GM19023 (cell line): ENCODE data around the gene PSMA7.

ENCODE experiments used
- ATAC-seq: cut with Tn5 transposase; IDR thresholded peaks from one replicate; pipeline ENCODE4 v1.9.1; 2021; ENCODE audit warnings: mild to moderate bottlenecking, moderate library complexity; ENCODE audit not compliant: unreplicated experiment

Gene PSMA7

DNA sequence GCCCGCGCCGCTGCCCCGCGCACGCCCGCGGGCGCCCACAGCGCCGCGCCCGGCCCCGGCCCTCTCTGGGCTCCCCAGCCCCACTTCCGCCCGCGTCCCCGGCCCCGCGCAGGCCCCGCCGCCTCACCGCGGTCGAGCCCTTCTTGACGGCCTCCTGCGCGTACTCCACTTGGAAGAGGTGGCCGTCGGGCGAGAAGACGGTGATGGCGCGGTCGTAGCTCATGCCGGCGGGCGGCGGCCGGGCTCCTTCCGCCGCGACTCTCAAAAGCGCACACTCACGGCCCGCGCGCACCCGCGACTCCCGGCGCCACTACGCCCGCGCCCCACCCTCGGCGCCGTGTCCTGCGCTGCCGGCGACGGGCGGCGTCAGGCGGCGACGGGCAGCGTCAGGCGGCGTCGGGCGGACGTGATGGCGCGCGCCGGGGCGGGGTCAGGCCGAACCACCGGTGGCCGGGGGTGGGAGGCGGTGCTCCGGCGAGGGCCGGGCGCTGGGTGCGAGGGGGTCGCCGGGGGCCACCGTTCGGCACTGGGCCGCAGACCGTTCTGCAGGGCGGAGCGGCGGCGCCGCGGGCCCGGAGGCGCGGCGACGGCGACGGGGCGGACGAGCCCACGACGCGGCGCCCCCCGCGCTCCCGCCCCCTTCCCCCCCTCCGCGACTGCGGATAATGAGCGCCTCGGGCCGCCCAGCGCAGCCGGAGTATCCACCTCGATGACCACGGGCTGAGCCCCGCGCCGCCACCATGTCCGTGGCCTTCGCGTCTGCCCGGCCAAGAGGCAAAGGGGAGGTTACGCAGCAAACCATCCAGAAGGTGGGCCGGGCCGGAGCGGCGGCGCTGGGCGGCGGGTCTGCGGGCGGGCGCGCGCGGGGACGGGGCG lies at the start of gene PSMA7, which contains the start of gene SS18L1:
TSS of gene PSMA7 (minus strand) at position 314 of the 876 bp plus-strand sequence. CDS start at position 223, 91 bp downstream.
TSS of gene SS18L1 (plus strand) at position 689 of the 876 bp plus-strand sequence. CDS start at position 741, 52 bp downstream.
- ATAC-seq: peak; percentile 73

DNA sequence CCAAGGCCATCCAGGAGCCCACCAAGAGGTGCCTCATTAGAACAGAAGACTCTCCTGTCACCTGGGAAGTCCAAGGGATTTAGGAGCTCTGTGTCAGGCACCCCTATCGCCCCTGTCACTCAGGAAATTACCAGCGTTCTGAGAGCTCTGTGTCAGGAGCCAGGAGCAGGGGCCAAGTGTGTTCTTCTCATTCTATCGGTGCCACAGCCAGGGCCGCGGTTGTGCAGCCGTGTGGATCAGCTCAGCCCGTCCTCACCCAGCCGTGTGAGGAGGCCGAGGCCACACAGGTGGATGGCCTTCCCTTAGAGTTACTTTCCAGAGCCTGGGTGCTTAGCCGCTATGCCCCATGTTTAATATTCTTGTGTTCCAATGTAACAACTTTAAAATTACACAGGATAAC lies 49.4 kb upstream of the PSMA7 start:
- no peak for ATAC-seq

DNA sequence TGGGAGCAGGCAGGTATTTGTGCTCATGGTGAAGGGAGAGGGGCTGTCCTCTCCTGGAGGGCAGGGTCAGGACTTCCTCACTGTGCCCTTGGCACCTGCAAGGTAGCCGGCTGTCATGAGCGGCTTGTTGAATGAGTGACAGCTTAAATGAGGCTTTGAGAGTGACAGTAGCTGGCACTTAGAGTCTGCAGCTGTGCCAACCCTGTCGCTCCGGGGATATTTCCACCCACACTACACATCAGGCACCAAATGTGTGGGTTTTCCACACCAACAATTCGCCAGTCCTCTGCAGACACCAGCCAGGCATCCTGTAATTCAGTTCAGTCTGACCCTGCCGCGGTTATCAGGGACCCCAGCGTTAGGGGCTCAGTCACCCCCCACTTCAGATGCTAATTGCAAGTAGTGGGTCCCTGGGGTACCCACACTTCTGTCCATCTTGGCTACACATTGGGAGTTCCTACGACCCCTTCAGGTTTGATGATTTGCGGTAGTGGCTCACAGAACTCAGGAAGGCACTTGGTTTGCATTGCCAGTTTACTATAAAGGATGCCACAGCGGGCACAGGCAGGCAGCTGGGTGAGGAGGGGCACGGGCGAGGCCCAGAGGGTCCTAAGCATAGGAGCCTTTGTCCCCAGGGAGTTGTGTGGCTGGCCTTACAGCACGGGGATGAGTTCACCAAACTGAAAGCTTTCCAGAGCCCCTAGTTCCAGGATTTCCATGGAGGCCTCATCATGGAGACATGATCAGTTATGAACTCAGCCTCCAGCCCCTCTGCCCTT lies 48.8 kb upstream of the PSMA7 start:
- ATAC-seq: no peak

DNA sequence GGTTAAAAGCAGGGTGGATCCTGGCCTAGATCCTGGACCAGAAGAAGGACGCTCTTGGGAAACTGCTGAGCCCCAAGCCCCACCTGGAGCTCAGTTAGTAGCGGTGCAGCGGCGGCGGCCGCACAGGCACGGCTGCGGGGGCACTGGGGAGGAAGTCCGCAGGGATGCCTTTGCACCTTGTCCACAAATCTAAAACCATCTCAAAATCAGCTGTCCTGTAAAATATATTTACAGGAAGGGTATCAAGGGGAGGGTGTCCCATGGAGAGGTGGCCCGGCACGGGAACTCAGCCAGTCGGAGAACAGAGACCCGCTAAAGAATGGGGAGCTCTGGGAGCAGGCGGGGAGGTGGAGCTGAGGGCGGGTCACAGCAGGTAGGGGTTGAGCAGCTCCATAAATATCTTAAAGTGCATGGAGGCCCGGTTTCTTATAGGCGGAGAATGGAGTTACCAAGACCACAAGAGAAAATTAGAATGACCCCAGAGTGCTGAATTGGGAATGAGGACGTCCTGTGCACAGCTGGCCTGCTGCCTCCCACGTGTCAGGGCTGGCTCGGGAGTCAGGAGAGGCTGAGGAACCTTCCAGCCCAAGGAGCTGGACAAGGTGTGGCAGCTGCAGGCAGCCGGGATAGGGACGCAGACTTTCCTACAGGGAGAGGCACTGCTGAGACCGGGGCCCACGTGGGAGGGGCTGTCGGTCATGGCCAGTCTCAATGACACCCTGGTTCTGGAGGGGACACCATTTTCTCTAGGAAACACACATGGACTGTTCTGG lies 47.6 kb upstream of the PSMA7 start:
- no peak for ATAC-seq

DNA sequence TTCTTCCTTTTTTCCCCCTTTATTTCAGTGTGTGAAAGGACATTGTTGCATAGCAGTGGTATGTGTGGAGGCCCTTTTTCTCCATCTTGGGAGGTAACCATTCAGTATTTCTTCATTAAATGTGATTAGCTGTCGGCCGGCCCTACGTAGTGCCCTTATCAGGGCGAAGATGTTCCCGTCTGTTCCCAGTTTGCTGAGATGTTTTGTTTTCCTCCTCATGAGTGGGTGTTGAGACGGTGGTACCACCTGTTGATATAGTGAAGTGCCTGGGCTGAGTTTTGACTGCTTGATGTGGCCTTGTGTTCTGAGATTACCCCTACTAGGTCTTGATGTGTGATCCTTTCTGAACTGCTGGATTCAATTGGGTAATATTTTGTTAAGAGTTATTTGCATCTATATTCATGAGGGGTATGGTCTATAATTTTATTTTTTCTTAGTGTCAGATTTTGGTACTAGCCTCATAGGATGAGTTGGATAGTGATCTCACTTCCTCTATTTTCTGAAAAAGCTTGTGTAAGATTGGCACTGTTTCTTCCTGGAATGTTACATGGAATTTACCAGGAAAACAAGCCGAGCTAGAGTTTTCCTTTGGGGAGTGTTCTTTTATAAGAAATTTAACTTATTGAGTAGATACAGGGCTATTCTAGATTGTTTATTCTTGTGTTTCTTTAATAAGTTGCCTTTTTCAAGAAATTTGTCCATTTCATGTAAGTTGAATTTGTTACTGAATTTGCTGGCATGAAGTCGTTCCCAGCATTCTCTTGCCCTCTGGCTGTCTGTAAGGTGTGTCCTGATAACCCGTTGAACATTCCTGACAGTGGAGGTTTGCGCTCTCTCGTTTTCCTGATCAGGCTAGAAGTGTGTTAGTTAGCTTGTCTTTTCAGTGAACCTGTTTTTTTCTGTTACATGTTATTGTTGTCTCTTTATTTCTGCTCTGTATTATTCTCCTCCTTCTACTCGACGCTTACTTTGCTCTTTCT lies 44.0 kb upstream of the PSMA7 start:
- no peak for ATAC-seq

DNA sequence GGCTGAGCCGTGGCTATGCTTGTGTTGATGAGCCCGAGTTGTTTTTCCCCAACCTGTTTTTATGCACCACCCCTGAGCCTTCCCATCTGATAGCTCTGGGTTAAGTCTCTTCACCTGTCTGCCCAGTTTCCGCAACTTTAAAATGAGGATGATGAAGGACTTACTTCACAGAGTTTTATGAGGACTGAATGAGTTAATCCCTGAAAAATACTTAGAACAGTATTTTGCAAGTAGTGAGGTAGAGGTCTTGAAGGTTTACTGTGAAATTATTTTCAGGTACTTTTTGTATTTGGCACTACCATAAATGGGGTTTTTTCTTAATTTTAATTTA lies 42.9 kb upstream of the PSMA7 start:
- no peak for ATAC-seq

DNA sequence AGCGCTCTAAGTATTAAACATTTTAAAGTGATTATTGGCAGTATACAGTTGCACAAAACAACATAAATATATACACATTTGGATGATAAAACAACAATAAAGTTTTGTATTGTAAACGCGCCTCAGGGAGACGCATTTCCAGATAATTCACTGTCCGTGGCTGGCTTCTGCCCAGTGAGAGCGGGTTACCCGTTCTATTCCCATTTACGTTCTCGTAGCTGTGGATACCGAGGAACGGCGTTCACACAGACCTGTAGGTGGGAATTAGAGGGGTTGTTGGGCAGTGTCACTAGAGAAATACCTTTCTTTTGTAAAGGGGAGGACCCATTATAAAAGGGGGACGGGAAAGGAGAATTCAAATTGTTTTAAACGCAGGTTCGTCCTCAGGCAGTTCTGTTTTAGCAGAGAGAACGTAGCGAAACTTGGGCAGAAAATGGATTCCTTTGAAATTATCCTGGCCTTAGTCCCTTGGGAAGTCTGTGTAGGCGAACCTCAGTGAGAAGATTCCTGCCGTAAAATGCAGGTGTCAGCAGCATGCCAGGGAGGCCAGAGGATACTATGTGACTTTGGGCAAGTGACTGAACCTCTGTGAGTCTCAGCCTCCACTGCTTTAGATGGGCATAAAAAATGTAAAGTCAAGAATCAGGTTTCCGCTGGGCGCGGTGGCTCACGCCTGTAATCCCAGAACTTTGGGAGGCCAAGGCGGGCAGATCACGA lies 40.4 kb upstream of the PSMA7 start:
- no peak for ATAC-seq

DNA sequence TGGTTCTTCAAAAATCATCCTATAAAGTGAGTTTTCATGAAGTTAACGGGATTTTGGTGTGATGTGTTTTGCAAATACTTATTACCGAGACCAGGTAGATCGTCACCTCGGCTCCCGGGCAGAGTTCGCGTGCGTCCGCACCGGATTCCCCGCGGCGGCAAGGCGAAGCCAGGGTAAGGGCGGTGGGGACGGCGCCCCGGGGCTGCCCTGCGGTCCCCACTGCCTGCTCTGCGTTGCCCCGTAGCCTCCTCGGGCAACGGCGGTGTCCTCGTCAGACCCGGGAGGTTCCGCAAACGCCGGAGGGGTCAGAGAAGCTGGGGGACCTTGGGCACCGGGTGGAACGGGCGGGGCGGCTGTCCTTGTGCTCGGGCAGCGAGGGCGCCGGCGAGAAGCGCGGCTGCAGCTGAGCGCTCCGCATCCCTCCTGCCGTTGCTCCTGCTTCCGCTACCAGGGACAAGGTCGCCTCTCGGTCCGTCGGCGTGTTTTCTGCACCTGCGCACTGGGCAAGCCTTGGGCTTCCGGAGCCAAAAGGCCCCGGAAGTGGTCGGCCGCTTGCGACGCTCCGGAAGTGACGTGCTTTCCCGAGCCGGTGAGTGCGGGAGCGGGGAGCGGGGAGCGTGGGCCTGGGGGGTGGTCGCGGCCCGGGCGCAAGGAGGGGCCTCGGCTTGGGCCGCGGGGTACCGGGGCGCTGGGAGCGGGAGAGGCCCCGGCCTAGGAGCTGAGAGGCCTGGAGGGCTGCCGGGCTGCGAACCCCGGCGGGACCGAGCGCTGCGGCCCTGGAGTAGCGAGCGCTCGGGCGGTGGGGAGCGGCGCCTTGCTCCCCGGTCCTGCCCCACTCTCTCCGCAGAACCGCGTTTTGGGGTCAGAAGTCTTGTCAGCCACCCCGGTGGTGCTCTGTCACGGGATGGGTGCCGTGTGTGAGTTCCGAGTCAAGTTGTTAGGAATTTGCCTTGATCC lies 39.6 kb upstream of the PSMA7 start, which contains the start of gene MTG2:
TSS of gene MTG2 (plus strand) at position 560 of the 957 bp plus-strand sequence. CDS start 10,393 bp downstream, outside the sequence.
- peak; percentile 94 for ATAC-seq

DNA sequence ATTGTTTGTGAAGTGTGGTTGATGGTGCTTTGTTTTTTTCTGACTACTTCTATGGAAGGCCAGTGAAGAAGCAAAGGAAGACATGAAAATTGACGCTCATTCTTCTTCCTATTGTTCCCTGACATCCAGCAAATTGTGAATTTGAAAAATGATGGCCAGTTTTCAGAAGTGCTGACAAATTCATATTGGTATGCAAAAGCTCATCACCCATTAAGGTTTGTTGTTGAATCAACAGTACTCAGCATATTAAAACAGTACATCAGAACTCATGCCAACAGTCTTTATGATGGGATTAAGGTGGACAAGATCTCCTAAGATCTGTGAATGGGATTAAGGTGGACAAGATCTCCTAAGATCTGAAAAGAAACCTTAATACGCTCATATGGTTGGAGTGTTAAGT lies 38.6 kb upstream of the PSMA7 start:
- no peak for ATAC-seq

DNA sequence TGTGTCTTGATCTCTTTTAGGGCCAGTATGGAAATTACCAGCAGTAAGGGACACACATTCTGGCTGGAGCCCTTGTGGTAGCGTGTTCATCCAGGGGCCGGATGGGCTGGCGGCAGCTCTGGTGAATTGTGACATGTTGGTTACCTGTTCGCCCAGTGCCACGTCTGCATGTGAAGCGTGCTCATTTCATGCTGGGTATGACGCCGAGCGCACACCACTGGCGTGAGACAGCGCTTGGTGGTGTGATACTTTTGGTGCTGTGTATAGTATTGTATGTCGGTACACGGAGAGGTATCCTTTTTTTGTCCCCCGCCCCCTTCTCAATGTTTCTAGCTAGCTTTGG lies 35.9 kb upstream of the PSMA7 start:
- no peak for ATAC-seq

DNA sequence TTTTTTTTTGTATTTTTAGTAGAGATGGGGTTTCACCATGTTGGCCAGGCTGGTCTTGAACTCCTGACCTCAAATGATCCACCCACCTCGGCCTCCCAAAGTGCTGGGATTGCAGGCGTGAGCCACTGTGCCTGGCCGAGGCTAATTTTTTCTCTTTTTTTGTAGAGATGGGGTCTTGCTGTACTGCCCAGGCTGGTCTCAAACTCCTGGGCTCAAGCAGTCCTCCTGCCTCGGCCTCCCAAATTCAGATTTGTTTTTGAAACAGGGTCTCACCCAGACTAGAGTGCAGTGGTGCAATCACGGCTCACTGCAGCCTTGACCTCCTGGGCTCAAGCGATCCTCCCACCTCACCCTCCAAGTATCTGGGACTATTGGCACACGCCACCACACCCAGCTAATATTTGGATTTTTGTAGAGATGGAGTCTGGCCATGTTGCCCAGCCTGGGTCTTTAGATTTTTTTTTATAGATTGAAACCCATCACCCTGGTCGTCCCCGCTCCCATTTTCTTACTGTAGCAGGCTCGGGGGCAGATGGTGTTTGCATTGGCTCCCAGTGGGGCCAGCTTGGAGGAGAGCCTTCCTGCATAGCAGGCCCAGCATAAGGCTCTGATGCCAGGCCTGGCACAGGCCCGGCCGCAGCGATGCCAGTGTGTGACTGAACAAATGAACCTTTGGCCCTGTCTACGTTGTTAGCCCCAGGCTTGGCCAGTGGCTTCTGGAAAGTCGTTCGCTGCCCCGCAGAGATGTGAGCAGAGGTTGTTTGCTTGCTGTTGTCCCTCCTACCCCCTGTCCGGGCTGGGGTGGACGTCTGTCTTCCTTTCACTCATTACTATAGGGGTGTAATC lies 35.3 kb upstream of the PSMA7 start:
- no peak for ATAC-seq

DNA sequence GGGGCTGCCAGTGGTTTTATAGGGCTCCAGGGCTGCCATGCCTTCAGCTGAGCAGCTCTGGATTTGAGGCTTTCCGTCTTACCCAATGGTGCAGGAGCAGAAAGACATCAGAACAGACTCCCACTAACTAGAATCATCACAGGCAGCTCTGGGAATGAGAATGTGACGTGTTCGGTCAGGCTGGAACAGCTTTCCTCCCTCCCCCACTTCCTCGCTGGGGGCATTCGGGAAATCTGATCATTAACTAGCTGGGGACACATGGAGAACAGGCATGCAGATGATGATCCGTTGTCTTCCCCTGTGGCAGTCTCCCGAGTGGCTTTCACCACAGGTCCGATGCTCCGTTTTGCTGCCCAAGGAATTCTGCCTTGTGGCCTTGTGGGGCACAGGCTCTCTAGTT lies 34.1 kb upstream of the PSMA7 start:
- ATAC-seq: no peak

DNA sequence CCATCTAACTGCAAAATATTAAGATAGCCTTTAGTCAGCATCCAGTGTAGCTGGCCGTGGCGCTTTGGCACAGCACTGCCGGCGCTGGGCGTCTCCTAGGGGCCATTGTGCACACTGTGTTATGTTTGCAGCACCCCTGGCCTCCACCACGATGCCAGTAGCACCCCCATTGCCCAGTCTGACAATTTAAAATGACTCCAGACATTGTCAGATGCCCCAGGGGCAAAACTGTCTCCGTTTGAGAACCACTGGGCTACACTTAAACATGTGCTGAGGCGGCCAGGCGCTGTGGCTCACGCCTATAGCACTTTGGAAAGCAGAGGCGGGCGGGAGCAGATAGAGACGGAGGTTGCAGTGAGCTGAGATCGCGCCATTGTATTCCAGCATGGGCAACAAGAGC lies 33.7 kb upstream of the PSMA7 start:
- ATAC-seq: no peak

DNA sequence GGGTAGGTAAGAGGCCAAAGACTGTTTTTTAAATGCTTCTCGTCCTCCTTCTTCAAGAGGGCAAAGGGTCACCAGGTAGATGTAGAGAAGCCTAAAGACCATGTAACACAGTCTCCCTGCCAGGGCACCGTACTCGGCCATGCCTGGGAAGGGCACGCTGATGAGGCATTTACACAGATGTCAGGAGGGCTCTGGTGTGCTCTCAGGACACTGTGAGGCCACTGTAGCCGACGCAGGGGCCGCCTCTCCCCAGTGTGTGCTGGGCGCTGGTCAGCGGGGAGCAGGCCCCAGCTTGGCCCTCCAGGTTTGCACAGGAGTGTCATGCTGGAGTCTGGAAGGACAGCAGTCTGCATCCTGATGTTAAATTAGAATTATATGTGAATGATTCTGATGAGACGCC lies 32.5 kb upstream of the PSMA7 start:
- no peak for ATAC-seq

DNA sequence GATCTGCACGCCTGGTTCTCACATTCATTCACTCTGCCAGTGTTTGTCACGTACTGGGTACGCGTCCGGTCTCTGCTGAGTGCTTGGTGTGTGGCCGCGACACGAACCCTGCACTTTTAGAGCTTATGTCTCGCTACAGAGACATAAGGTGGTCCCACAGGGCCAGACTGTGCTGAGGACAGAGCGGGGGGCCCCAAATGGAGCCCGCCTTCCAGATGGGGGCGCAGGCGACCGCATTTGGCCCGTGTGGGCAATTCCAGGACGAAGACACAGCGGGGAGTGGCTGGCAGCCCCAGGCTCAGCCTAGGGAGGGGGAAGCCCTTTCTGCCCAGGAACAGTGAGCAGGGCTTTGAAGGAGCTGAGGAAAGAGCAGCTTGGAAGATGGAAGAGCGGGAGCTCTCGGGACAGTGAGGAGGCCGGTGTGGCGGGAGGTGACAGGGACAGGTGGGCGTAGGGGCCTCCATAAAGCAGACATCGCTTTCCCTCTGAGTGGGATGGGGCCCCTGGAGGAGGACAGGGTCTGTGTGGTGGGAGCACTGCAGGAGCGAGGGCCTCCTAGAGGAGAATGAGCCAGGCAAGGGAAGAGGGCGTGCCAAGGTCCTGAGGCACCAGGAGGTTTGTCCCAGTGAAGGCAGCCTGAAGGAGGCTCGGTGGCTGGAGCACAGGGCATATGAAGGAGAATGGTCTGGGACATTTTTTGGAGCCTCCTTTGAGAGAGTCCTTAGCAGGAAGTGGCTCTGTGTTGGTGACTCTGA lies 31.9 kb upstream of the PSMA7 start:
- ATAC-seq: no peak

DNA sequence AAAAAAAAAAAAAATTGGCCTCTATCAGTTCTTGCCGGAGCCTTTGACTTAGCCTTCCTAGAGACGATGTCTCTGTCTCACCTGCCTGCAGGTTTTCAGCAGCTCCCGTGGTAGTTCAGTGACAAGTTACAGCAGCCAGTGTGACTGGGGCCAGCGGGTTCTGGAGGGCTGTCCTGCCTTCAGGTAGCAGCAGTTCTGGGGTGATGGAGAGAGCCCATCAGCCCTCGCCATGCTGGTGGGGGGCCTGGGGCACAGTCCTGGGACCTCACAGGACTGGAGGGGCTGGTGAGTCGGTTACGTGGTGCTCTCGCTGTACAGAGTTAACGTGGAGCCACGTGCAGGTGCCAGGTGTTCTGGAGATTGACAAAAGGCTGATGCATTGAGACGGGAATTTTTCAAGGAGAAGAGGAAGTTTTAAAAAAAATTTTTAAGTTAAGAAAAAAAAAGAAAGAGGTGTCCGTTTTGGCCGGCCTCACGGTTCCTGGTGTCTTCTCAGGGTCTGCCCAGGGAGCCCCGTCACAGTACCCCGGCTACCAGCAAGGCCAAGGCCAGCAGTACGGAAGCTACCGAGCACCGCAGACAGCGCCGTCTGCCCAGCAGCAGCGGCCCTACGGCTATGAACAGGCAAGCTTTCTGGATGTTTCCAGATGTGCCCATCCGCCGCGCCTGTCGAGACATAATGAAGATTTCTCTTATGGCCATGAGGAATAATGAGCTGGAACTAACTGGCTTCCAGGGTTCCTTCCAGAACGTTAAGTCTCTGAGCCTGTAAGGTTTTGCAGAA lies 31.0 kb upstream of the PSMA7 start:
- ATAC-seq: no peak
